GM10248 (cell line): ENCODE results near the gene GHRH.

Source experiments
- CTCF ChIA-PET: fragments of 300-600 bp; sonication (Branson Sonifier 250); formaldehyde crosslinking; extraction: SDS; loops from one replicate; lab custom pipeline; 2021; ENCODE audit warnings: antibody characterized with exemption; lab: Yijun Ruan, JAX
- POLR2A ChIA-PET: fragments of 350-650 bp; sonication (Branson Sonifier 250); formaldehyde crosslinking; extraction: SDS; loops from one replicate; lab custom pipeline; 2020; ENCODE audit warnings: antibody characterized with exemption; lab: Yijun Ruan, JAX
- DNase-seq: peaks from one replicate; pipeline ENCODE4 v3.0.0; 2012; ENCODE audit errors: extremely low spot score
- CTCF ChIP-seq: IDR thresholded peaks from 2 replicates; pipeline ENCODE4 v1.5.1; 2012; ENCODE audit warnings: mild to moderate bottlenecking, low read depth; ENCODE audit errors: extremely low read depth, missing control alignments, control extremely low read depth

The GHRH gene

GRCh38 chr20:37305079-37305478 is 43.5 kb upstream of the GHRH start:
- no peak for DNase-seq
- ChIA-PET CTCF (no interaction called here), POLR2A (no interaction called here)

GRCh38 chr20:37303637-37304036 is 42.0 kb upstream of the GHRH start:
- no peak for DNase-seq
- no peak for TF ChIP-seq CTCF
- CTCF ChIA-PET = interaction anchor here (1.1 to 2.4 kb wide), 4 partner anchors 9 to 38 kb away, joined by 3 to 11 read pairs (median 4); no protein-coding TSS in a partner anchor
- POLR2A ChIA-PET = no interaction called here

More at GRCh38 chr20:37305079-37305478, 43.5 kb upstream of the GHRH start:
- TF ChIP-seq CTCF = no peak

- POLR2A ChIA-PET = no interaction called here
- no peak for DNase-seq
- TF ChIP-seq CTCF = no peak
- CTCF ChIA-PET = interaction anchor here (1.0 to 2.4 kb wide), 7 partner anchors 8 to 82 kb away, joined by 3 to 11 read pairs (median 3); no protein-coding TSS in a partner anchor
These were observed 41.4 kb upstream of the GHRH start for GRCh38 chr20:37302981-37303380.

- TF ChIP-seq CTCF = no peak
- CTCF ChIA-PET = interaction anchor here (1.7 to 2.4 kb wide), 2 partner anchors 15 to 31 kb away, joined by 5 to 11 read pairs; no protein-coding TSS in a partner anchor
- POLR2A ChIA-PET = no interaction called here
- no peak for DNase-seq
These were observed 39.9 kb upstream of the GHRH start for GRCh38 chr20:37301558-37301957.

- CTCF ChIA-PET = interaction anchor here (1.7 to 2.4 kb wide), 2 partner anchors 15 to 30 kb away, joined by 5 to 11 read pairs; no protein-coding TSS in a partner anchor
These were observed 39.5 kb upstream of the GHRH start for GRCh38 chr20:37301120-37301519.

GRCh38 chr20:37299718-37300528 is 38.3 kb upstream of the GHRH start:
- no peak for DNase-seq
- no peak for TF ChIP-seq CTCF
- ChIA-PET CTCF (interaction anchor here (1.4 kb wide), 1 partner anchor 31 kb away, joined by 5 read pairs; no protein-coding TSS in a partner anchor), POLR2A (no interaction called here)

More at GRCh38 chr20:37301120-37301519, 39.5 kb upstream of the GHRH start:
- POLR2A ChIA-PET = no interaction called here
- no peak for DNase-seq
- TF ChIP-seq CTCF = no peak
